ENCODE measurements around the gene POLR2C.

- no peak for TF ChIP-seq POLR2AphosphoS5 (IDR thresholded peaks at IDR 0.05)
- no peak for TF ChIP-seq CTCF (IDR thresholded peaks at IDR 0.05)
- no peak for TF ChIP-seq POLR2A (IDR thresholded peaks at IDR 0.05)
Measured at GRCh38 chr16:57505169-57505568, 42.7 kb downstream of the POLR2C start.
